GM21737 (cell line): ENCODE results near the gene STPG3.

Source experiments
- ATAC-seq: cut with Tn5 transposase; IDR thresholded peaks from one replicate; pipeline ENCODE4 v1.9.1; 2021; ENCODE audit warnings: mild to moderate bottlenecking, moderate library complexity; ENCODE audit not compliant: unreplicated experiment

The STPG3 gene

GRCh38 chr9:137299938-137300337 lies 48.9 kb downstream of the STPG3 start:
- no peak for ATAC-seq

GRCh38 chr9:137300567-137301080 lies 49.5 kb downstream of the STPG3 start:
- ATAC-seq: no peak

- ATAC-seq: peak; percentile 19
These were observed 50.2 kb downstream of the STPG3 start for GRCh38 chr9:137301081-137301947.

GRCh38 chr9:137302118-137302448 lies 51.0 kb downstream of the STPG3 start, which contains the start of gene NRARP:
NRARP (minus strand) TSS chr9:137302271; CDS start chr9:137301928, 343 bp downstream.
- ATAC-seq: peak; percentile 65

GRCh38 chr9:137302449-137303150 lies 51.5 kb downstream of the STPG3 start:
- ATAC-seq: peak; percentile 41
